BLaER1 treated with 17β-estradiol and CSF1 and Interleukin-3, amounts not matched to agents 10 nM and 100 nM (cell line): ENCODE data around the gene CHL1.

Source experiments
- H3K27ac ChIP-seq, 11 experiments: shearing (Covaris generic); formaldehyde crosslinking; 2 replicates each; pipeline ENCODE4 v1.8.1; 2022
- H3K27me3 ChIP-seq, 11 experiments: shearing (Covaris generic); formaldehyde crosslinking; 2 replicates each; pipeline ENCODE4 v1.8.1; 2022
- H3K36me3 ChIP-seq, 11 experiments: shearing (Covaris generic); formaldehyde crosslinking; 2 replicates each; pipeline ENCODE4 v1.8.1; 2022
- H3K4me1 ChIP-seq, 10 experiments: shearing (Covaris generic); formaldehyde crosslinking; 2 replicates each; pipeline ENCODE4 v1.8.1; 2022
- H3K4me2 ChIP-seq, 11 experiments: shearing (Covaris generic); formaldehyde crosslinking; 2 replicates each; pipeline ENCODE4 v1.8.1; 2022
- H3K4me3 ChIP-seq, 10 experiments: shearing (Covaris generic); formaldehyde crosslinking; 2 replicates each; pipeline ENCODE4 v1.8.1; 2022
- H3K9ac ChIP-seq, 11 experiments: shearing (Covaris generic); formaldehyde crosslinking; 2 replicates each; pipeline ENCODE4 v1.8.1; 2022
- H3K9me3 ChIP-seq, 11 experiments: shearing (Covaris generic); formaldehyde crosslinking; replicated peaks in 1 of 11; 2 replicates each; pipeline ENCODE4 v1.8.1; 2022
- H4K20me1 ChIP-seq, 11 experiments: shearing (Covaris generic); formaldehyde crosslinking; 2 replicates each; pipeline ENCODE4 v1.8.1; 2022
- Cebpa-rat ChIP-seq, 11 experiments: shearing (Covaris generic); IDR thresholded peaks; 2 replicates each; pipeline ENCODE4 v1.8.1; 2022

CHL1 gene

DNA sequence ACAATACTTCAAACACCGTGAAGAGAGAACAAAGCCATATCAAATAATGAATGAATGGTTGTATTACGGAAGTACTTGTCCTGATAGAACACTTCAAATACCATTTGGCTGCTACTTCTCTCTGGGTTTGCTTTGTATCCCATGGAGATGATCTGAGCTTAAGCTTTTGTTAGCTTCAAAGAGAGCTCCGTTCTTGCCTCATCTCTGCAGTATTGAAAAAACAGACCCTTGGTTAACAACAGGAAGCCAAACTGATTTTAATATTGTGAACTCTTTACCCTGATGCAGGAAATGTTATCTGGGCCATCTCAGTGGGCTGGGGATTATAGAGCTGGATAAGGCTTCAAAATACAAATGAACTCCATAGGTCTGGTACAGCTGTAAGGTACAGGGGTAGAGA, 101.0 kb downstream of the CHL1 start:
- H3K4me2 ChIP-seq, result peak overlapping the region in 6 of 11 experiments; percentile 19 to 43 (median 41); a peak in 9 of 22 replicates
- no peak for TF ChIP-seq Cebpa-rat (IDR thresholded peaks at IDR 0.05)
- H3K36me3 ChIP-seq, result no peaks in the 10 kb centered on the region

DNA sequence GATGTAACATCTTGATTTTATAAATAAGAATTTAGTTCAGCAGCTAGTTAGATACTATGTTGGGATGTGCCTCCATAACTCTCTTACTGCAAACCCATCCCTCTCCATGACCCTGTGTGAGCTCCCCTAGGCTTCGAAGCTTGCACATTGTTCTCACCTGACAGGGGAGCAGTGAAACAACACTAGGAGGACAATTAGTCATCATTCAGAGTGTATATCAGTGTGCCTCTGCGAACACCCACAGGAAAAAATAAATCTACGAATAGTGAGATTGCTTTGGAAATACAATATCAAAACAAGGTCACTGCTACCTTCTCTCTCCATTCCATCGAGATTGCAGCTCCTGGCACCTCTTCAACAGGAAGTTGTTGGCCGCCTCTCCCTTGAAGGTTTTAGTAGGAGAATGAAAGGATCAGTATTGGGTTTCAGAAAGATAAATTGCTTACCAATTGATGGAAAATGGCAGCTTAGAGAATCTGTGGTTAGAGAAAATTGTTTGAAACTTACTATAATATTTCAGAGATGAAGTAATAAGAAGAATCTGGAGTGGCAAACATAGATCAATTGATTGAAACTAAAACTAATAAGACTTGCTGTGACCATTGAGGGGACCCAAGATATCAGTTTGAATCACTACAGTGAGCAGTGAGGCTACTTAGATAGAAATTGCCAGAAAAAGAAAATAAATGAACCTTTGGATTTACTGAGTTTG, 103.2 kb downstream of the CHL1 start:
- H3K27ac ChIP-seq, result no peak overlapping the region
- H3K36me3 ChIP-seq, result no peaks in the 10 kb centered on the region
- no peaks in the 10 kb centered on the region for H4K20me1 ChIP-seq
- H3K27me3 ChIP-seq, result no peaks in the 10 kb centered on the region
- H3K9ac ChIP-seq, result no peak overlapping the region
- no peak overlapping the region for H3K4me3 ChIP-seq
- peaks cover 0 to 7% (median 0%) of the 10 kb centered on the region in 11 experiments; a peak in 2 of 22 replicates for H3K9me3 ChIP-seq
- no peak overlapping the region for H3K4me2 ChIP-seq
- TF ChIP-seq Cebpa-rat (IDR thresholded peaks at IDR 0.05), result no peak
- H3K4me1 ChIP-seq, result peaks cover 0 to 12% (median 7%) of the 10 kb centered on the region in 10 experiments; a peak in 9 of 20 replicates

More for the DNA sequence above, 101.0 kb downstream of the CHL1 start:
- Histone ChIP-seq H3K27me3 (no peaks in the 10 kb centered on the region), H3K4me3 (no peak overlapping the region), H3K9me3 (no peaks in the 10 kb centered on the region; a peak in 1 of 22 replicates), H3K27ac (no peak overlapping the region), H4K20me1 (no peaks in the 10 kb centered on the region), H3K4me1 (peaks cover 0 to 12% (median 7%) of the 10 kb centered on the region in 10 experiments; a peak in 9 of 20 replicates), H3K9ac (no peak overlapping the region)

DNA sequence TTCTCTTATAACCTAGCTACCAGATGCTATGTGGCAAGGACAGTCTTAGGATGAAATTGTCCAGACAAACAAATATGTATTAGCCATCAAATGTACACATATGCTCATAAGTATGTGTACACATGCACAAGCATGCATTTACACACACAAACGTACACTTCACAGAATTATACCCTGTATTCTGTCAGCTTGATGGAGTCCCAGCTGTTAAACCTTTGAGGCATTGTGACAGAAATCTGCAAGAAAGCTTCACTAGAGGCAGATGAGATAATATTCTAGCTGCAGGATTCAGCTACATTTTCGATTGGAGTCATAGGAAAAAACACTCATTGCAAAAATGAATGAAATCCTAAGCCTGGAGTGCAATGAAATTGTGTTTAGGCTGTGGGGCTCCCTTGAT, 110.6 kb downstream of the CHL1 start:
- no peak overlapping the region for H3K9ac ChIP-seq
- H3K36me3 ChIP-seq, result no peaks in the 10 kb centered on the region
- peaks cover 0 to 12% (median 5%) of the 10 kb centered on the region in 11 experiments; a peak in 7 of 22 replicates for H3K9me3 ChIP-seq
- no peaks in the 10 kb centered on the region for H3K4me1 ChIP-seq
- H3K4me2 ChIP-seq, result no peak overlapping the region
- no peak for TF ChIP-seq Cebpa-rat (IDR thresholded peaks at IDR 0.05)
- no peak overlapping the region for H3K4me3 ChIP-seq
- no peaks in the 10 kb centered on the region for H4K20me1 ChIP-seq
- H3K27me3 ChIP-seq, result no peaks in the 10 kb centered on the region
- no peak overlapping the region for H3K27ac ChIP-seq

DNA sequence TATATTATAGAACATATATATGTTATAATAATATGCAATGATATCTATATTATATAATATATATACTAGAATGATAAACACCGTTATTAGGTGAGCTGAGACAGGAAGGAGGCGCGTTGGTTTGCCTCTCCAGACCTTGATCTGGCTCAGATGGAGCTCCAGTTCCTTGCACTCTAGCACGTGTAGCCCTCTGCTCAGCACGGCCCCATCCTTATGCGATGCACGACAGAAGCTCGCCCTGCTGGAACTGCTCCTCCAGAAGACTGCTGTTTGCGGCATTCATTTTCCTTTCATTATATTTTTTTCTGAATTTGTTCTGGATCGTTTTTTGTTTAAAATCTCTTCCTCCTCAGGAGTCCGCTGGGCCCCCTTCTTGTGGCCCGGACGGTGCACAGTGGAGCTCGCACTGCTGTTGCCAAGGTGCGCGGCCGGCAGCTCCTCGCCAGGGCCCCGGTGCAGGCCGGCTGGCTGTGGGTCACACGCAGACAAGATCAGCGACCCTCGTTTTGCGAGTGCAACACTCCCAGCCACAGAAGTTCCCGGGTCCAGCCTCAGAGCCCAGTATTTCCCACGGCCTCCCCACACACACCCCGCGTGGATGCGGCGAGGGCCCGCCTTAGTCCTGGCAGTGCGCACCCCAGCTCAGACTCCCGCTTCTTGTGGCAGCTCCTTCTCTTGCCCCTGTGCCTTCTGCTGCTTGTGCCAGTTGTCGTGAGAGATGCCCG, 112.2 kb downstream of the CHL1 start:
- no peak for TF ChIP-seq Cebpa-rat (IDR thresholded peaks at IDR 0.05)
- H3K4me3 ChIP-seq, result no peak overlapping the region
- no peaks in the 10 kb centered on the region for H3K36me3 ChIP-seq
- H4K20me1 ChIP-seq, result no peaks in the 10 kb centered on the region
- no peak overlapping the region for H3K27ac ChIP-seq
- no peak overlapping the region for H3K4me2 ChIP-seq
- H3K9ac ChIP-seq, result no peak overlapping the region
- no peaks in the 10 kb centered on the region for H3K27me3 ChIP-seq
- no peaks in the 10 kb centered on the region for H3K4me1 ChIP-seq
- H3K9me3 ChIP-seq, result peaks cover 0 to 7% (median 5%) of the 10 kb centered on the region in 11 experiments; a peak in 6 of 22 replicates

DNA sequence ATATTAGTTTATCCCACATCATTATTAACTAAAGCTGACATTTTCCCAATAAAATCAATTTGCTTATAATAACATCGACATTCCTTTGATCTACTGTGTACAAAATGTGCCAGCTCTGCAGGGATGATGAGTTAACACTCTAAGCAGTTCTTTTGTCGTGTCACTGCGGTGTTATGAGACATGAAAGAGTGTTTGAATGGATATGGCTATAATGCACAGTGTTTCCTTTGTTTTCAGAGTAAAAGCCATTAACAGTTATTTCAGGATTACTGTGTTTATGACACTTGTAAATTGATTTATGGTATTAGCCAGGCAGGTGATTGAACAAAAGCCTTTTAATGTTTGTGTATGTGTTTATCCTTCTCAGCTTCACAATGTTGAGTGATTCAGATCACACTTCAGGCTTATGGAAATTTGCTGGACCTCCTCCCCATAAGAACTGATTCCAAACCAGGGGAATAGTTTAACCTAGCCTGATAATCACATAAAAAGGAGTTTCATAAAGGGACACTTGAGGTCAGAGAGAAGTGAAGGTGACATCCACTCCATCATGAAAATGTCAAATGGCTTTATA, 115.7 kb downstream of the CHL1 start:
- no peak for TF ChIP-seq Cebpa-rat (IDR thresholded peaks at IDR 0.05)
- Histone ChIP-seq H3K9me3 (peaks cover 0 to 7% (median 5%) of the 10 kb centered on the region in 11 experiments; a peak in 6 of 22 replicates), H4K20me1 (no peaks in the 10 kb centered on the region), H3K36me3 (no peaks in the 10 kb centered on the region), H3K9ac (no peak overlapping the region), H3K4me2 (no peak overlapping the region), H3K27ac (no peak overlapping the region), H3K4me3 (no peak overlapping the region), H3K27me3 (no peaks in the 10 kb centered on the region), H3K4me1 (no peaks in the 10 kb centered on the region)

DNA sequence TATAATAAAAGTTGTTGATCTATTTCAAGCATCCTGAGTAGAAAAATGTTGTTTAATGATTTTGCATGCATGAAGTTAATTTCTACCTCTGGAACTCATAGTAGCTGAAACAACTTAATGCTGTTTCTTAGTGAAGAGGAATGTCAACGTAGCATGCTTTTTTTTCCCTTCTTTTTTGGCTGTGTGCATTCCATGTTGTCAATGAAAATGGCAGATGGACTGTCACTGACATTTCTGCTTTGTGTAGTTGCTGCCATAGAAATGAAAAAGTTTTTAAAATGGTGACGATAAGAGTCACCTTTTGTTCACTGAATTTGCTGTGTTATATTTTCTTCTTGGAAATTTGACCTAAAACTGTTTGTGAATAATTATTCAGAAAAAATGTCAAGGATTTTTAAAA, 116.3 kb downstream of the CHL1 start:
- TF ChIP-seq Cebpa-rat (IDR thresholded peaks at IDR 0.05), result no peak
- Histone ChIP-seq H3K4me2 (no peak overlapping the region), H3K9me3 (peaks cover 0 to 7% (median 5%) of the 10 kb centered on the region in 11 experiments; a peak in 6 of 22 replicates), H3K27me3 (no peaks in the 10 kb centered on the region), H3K36me3 (no peaks in the 10 kb centered on the region), H3K4me1 (no peaks in the 10 kb centered on the region), H3K9ac (no peak overlapping the region), H3K4me3 (no peak overlapping the region), H3K27ac (no peak overlapping the region), H4K20me1 (no peaks in the 10 kb centered on the region)

DNA sequence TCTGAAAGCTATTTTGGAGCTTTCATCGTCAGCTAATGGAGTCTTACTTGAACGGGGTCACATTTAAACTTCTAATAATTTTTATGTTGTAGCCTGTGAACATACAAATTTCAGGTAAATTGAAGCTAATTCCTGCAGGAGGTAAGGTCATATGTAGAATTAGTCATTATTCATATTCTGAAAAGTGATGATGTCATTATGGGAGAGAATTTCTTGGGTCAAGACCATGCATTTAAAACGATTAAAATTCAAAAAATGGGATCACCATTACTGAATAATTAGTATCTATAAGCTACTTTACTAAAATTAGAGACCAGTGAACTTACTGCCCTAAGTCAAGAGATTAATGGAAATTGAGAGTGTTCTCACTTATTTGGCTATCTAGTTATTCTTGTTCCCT, 120.4 kb downstream of the CHL1 start:
- Histone ChIP-seq H3K36me3 (no peaks in the 10 kb centered on the region), H3K4me2 (no peak overlapping the region), H3K27me3 (no peaks in the 10 kb centered on the region), H3K4me1 (no peaks in the 10 kb centered on the region), H3K9me3 (no peaks in the 10 kb centered on the region), H4K20me1 (no peaks in the 10 kb centered on the region), H3K4me3 (no peak overlapping the region), H3K9ac (no peak overlapping the region), H3K27ac (no peak overlapping the region)
- TF ChIP-seq Cebpa-rat (IDR thresholded peaks at IDR 0.05), result no peak

DNA sequence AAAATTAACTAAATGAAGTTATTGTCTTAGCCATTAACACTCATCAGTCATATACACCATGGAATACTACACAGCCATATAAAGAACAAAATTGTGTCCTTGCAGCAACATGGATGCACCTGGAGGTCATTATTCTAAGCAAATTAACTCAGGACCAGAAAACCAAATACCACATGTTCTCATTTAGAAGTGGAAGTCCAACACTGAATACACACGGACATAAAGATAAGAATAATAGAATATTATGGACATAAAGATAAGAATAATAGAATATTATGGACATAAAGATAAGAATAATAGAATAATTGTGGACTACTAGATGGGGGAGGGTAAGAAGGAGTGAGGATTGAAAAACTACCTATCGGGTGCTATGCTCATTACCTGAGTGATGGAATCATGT, 122.3 kb downstream of the CHL1 start:
- H3K9me3 ChIP-seq, result no peaks in the 10 kb centered on the region
- H3K4me3 ChIP-seq, result no peak overlapping the region
- H4K20me1 ChIP-seq, result no peaks in the 10 kb centered on the region
- H3K36me3 ChIP-seq, result no peaks in the 10 kb centered on the region
- no peaks in the 10 kb centered on the region for H3K4me1 ChIP-seq
- TF ChIP-seq Cebpa-rat (IDR thresholded peaks at IDR 0.05), result no peak
- no peak overlapping the region for H3K4me2 ChIP-seq
- no peak overlapping the region for H3K27ac ChIP-seq
- H3K27me3 ChIP-seq, result no peaks in the 10 kb centered on the region
- H3K9ac ChIP-seq, result no peak overlapping the region

DNA sequence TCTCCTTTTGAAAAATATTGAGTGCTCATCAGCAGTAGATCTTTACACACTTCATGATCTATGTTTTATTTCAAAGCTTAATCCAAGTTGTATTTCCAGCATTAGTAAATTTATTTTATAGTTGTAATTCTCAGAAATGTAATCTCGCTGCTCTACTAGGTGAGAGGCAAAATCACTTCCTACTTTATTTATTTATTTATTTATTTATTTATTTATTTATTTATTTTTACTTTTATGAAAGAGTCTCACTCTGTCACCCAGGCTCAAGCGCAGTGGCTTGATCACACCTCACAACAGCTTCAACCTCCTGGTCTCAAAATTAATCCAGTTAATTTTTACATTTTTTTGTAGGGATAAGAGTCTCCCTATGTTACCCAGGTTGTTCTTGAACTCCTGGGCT, 127.9 kb downstream of the CHL1 start:
- H3K4me1 ChIP-seq, result no peaks in the 10 kb centered on the region
- no peaks in the 10 kb centered on the region for H3K36me3 ChIP-seq
- H4K20me1 ChIP-seq, result no peaks in the 10 kb centered on the region
- no peak for TF ChIP-seq Cebpa-rat (IDR thresholded peaks at IDR 0.05)
- no peak overlapping the region for H3K9ac ChIP-seq
- H3K4me3 ChIP-seq, result no peak overlapping the region
- no peaks in the 10 kb centered on the region for H3K27me3 ChIP-seq
- H3K4me2 ChIP-seq, result no peak overlapping the region
- H3K9me3 ChIP-seq, result no peaks in the 10 kb centered on the region
- H3K27ac ChIP-seq, result no peak overlapping the region
